ENCODE measurements around the gene RNF125. TPM values are rescaled to one million over a fixed set of nuclear protein-coding genes. Genes with fewer than 3 reads are reported as not detected.
A peak's percentile ranks its signal among the peaks of the same experiment; 100 is the strongest.

The RNF125 gene
- total RNA-seq, 3 donors from 2014 or later = 7.5 to 18.7 (median 8.9) TPM

DNA sequence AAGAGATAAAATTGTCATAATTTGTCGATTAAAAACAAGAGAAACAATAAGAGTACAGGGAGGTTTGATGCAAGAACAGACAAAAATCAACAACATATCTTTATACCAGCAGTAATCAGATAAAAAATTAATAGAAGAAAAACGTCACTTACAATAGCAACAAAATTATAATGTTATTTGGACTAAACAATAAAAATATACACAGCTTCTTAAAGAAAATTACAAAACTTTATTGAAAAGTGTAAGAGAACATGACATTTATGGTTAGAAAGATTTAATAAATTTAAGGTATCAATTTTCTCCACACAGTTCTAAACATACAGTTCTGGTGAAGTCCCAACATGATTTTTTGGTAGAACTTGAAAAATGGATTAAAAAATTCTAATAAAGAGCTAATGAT, 85.9 kb downstream of the RNF125 start:
- TF ChIP-seq, protein P1, sequence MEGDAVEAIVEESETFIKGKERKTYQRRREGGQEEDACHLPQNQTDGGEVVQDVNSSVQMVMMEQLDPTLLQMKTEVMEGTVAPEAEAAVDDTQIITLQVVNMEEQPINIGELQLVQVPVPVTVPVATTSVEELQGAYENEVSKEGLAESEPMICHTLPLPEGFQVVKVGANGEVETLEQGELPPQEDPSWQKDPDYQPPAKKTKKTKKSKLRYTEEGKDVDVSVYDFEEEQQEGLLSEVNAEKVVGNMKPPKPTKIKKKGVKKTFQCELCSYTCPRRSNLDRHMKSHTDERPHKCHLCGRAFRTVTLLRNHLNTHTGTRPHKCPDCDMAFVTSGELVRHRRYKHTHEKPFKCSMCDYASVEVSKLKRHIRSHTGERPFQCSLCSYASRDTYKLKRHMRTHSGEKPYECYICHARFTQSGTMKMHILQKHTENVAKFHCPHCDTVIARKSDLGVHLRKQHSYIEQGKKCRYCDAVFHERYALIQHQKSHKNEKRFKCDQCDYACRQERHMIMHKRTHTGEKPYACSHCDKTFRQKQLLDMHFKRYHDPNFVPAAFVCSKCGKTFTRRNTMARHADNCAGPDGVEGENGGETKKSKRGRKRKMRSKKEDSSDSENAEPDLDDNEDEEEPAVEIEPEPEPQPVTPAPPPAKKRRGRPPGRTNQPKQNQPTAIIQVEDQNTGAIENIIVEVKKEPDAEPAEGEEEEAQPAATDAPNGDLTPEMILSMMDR (IDR thresholded peaks at IDR 0.05) = no peak
- H3K9me3 ChIP-seq = no peaks in the 10 kb centered on the region
- ATAC-seq (no peak), DNase-seq (no peak)
- no peaks in the 10 kb centered on the region for H3K4me1 ChIP-seq (ENCODE audit: low read depth)
- intact Hi-C loops (cut with DNase I, micrococcal nuclease) = no loop called here
- H3K4me3 ChIP-seq = no peak overlapping the region
- no peaks in the 10 kb centered on the region for H3K36me3 ChIP-seq (ENCODE audit: low read depth)

DNA sequence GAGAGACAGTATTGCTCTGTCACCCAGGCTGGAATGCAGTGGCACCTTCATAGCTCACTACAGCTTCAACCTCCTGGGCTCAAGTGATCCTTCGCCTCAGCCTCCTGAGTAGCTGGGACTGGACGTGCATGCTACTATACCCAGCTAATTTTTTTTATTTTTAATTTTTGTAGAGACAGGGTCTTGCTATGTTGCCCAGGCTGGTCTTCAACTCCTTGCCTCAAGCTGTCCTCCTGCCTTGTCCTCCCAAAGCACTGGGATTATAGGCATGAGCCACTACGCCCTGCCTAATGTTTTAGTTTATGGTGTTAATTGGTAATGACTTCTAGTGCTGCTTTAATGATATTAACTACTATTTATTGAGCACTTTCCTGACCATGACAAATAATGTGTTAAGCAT, 91.4 kb downstream of the RNF125 start:
- H3K4me1 ChIP-seq (ENCODE audit: low read depth) = no peaks in the 10 kb centered on the region
- intact Hi-C loops (cut with DNase I, micrococcal nuclease) = no loop called here
- DNase-seq (no peak), ATAC-seq (no peak)
- H3K4me3 ChIP-seq = no peak overlapping the region
- no peaks in the 10 kb centered on the region for H3K9me3 ChIP-seq
- H3K36me3 ChIP-seq (ENCODE audit: low read depth) = no peaks in the 10 kb centered on the region
- TF ChIP-seq, protein P1 (IDR thresholded peaks at IDR 0.05) = no peak

DNA sequence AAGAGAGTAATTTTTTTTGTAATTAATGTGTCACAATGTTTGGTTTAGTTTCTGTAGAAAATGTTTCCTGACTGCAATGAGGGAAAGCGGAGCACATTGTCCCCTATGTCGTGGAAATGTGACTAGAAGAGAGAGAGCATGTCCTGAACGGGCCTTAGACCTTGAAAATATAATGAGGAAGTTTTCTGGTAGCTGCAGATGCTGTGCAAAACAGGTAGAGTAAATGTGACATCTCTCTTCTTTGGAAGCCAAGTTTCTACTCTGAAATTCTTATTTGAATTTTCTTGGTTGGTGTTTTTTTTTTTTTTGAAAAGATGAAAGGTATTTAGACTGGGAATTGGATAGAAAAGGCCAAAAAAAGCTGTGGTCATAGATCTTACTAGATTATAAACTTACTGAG, 93.1 kb downstream of the RNF125 start:
- Histone ChIP-seq H3K4me3 (no peak overlapping the region), H3K36me3 (ENCODE audit: low read depth) (no peaks in the 10 kb centered on the region), H3K9me3 (no peaks in the 10 kb centered on the region), H3K4me1 (ENCODE audit: low read depth) (no peaks in the 10 kb centered on the region)
- no peak for DNase-seq
- no peak for ATAC-seq
- TF ChIP-seq, protein P1 (IDR thresholded peaks at IDR 0.05) = no peak
- intact Hi-C loops (cut with DNase I, micrococcal nuclease) = no loop called here

DNA sequence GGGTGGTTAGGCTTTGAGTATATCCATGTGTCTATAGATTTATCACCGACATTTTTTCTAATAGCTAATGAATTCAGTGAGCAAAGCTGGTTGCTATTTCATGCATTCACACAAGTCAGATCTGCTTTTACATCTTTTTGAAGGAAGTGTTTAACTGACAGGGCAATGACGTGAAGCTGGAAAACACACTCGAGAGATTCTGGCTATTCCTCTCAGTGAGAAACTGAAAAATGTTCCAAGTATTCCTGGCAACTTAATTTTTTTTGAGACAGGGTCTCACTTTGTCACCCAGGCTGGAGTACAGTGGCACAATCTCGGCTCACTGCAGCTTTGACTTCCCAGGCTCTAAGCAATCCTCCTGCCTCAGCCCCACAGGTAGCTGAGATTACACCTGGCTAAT, 94.2 kb downstream of the RNF125 start:
- TF ChIP-seq, protein P1 (IDR thresholded peaks at IDR 0.05) = no peak
- no peak for DNase-seq
- no peaks in the 10 kb centered on the region for H3K9me3 ChIP-seq
- no peaks in the 10 kb centered on the region for H3K36me3 ChIP-seq (ENCODE audit: low read depth)
- no peaks in the 10 kb centered on the region for H3K4me1 ChIP-seq (ENCODE audit: low read depth)
- ATAC-seq = no peak
- intact Hi-C loops (cut with DNase I, micrococcal nuclease) = no loop called here
- no peak overlapping the region for H3K4me3 ChIP-seq

DNA sequence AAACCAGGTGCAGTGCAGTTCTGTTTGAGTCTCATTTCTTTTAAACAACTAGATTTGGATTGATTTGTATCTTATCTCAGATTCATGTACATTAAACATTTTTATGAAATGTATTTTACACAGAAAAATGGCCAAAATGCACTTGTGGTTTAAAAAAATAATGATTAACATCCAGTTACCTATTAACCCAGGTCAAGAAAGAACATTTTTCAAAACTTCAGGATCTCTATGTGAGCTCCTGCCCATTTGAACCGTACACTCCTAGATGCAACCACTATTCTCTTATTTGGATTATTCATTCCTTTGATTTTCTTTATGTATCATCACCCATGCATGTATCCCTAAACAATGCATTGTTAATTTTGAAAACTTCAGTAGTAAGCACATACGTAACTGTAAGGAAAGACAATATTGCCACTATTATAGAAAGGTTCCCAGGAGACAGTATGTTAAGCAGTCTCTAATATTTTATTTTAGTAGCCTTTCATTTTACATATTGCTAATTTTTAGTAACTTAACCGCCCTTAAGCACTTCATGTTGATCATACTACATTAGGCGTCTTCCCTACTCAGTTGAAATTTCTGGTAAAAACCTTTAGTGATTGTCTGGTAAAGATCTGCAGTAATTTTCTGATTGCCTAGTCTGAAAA, 95.8 kb downstream of the RNF125 start:
- Histone ChIP-seq H3K4me3 (no peak overlapping the region), H3K36me3 (ENCODE audit: low read depth) (no peaks in the 10 kb centered on the region), H3K4me1 (ENCODE audit: low read depth) (no peaks in the 10 kb centered on the region), H3K9me3 (no peaks in the 10 kb centered on the region)
- ATAC-seq (no peak), DNase-seq (no peak)
- TF ChIP-seq, protein P1 (IDR thresholded peaks at IDR 0.05) = no peak
- intact Hi-C loops (cut with DNase I, micrococcal nuclease) = no loop called here

DNA sequence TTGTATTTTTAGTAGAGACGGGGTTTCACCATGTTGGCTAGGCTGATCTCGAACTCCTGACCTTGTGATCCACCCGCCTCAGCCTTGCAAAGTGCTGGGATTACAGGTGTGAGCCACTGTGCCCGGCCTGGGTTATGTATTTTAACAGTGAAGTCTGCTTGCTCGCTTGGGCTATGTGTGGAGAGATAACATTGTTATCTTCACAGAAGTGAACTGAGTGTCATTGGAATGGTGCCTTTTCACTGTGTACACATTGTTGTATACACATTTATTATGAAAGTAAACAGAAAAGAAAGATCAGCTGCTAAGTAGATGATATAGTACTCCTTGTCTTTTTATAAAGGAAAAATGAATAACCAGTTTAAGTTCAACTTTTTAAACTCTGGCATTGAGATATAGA, 103.4 kb downstream of the RNF125 start:
- H3K36me3 ChIP-seq (ENCODE audit: low read depth) = peaks cover 10% of the 10 kb centered on the region
- intact Hi-C loops (cut with DNase I, micrococcal nuclease) = no loop called here
- ATAC-seq (peak; percentile 51), DNase-seq (no peak)
- TF ChIP-seq, protein P1 (IDR thresholded peaks at IDR 0.05) = no peak
- no peaks in the 10 kb centered on the region for H3K9me3 ChIP-seq
- H3K4me1 ChIP-seq (ENCODE audit: low read depth) = no peaks in the 10 kb centered on the region
- H3K4me3 ChIP-seq = no peak overlapping the region
